Endothelial cell of umbilical vein (primary cell): ENCODE data around the gene QPCTL. TPM values are rescaled to one million over a fixed set of nuclear protein-coding genes. Genes with fewer than 3 reads are reported as not detected.

Experiments
- BruUV-seq: library from RNA; stranded (reverse); fragments of 400-500 nt; replicated peaks from 2 replicates; lab custom pipeline; 2021; lab: Mats Ljungman, UMichigan
- CTCF ChIA-PET: fragments of 300-600, 350-600 bp; sonication (Branson Sonifier 250); formaldehyde crosslinking; loops from one replicate; lab custom pipeline; 2021; ENCODE audit warnings: antibody characterized with exemption, inconsistent platforms; lab: Charles Lee
- POLR2A ChIA-PET: fragments of 300-600, 350-600 bp; sonication (Branson Sonifier 250); formaldehyde crosslinking; loops from one replicate; lab custom pipeline; 2021; ENCODE audit warnings: antibody characterized with exemption, inconsistent platforms; lab: Charles Lee
- DNase-seq: peaks from one replicate; pipeline ENCODE4 v3.0.0-alpha.2; 2011; ENCODE audit warnings: low read depth, low spot score
- FAIRE-seq: peaks from 2 replicates; lab custom pipeline; 2011; peaks lifted over from hg19 to GRCh38; lab: Jason Lieb, UNC
- H2AFZ ChIP-seq: 2 replicates; pipeline ENCODE4 v1.6.0; 2012; ENCODE audit warnings: low read depth, low read length, control low read depth, inconsistent platforms
- H3K27ac ChIP-seq: 2 replicates; pipeline ENCODE4 v1.5.1; 2011; ENCODE audit warnings: low read depth, mild to moderate bottlenecking, control low read depth, low read length, moderate library complexity; ENCODE audit not compliant: insufficient read depth
- H3K27me3 ChIP-seq, 2 experiments: 2 replicates each; pipeline versions ENCODE4 v1.6.0 to v1.6.1; 2011; ENCODE audit warnings: low read length in 2 of 2, mixed read lengths in 1 of 2; ENCODE audit not compliant: control insufficient read depth in 2 of 2, insufficient read depth in 2 of 2
- H3K36me3 ChIP-seq, 2 experiments: 2 replicates in 1 of 2; 3 replicates in 1 of 2; pipeline ENCODE4 v1.5.1; 2011; ENCODE audit warnings: low read length in 2 of 2, mild to moderate bottlenecking in 1 of 2, moderate library complexity in 1 of 2; ENCODE audit not compliant: control insufficient read depth in 2 of 2, insufficient read depth in 2 of 2; ENCODE audit errors: extremely low read depth in 1 of 2
- H3K4me1 ChIP-seq: 3 replicates; pipeline ENCODE4 v1.5.1; 2011; ENCODE audit warnings: mild to moderate bottlenecking, low read length; ENCODE audit not compliant: control insufficient read depth, insufficient read depth; ENCODE audit errors: extremely low read depth
- H3K4me2 ChIP-seq: 2 replicates; pipeline ENCODE4 v1.6.1; 2011; ENCODE audit warnings: low read length, control low read depth, mixed read lengths; ENCODE audit not compliant: insufficient read depth
- H3K4me3 ChIP-seq, 3 experiments: fragments of 200-600 bp in 1 of 3; sonication (generic), shearing (Covaris generic) in 1 of 3; replicated peaks in 1 of 3; 2 replicates each; pipeline ENCODE4 v1.5.1; 2011 to 2016; ENCODE audit warnings: control low read depth in 3 of 3, low read length in 3 of 3, mild to moderate bottlenecking in 2 of 3, inconsistent platforms in 1 of 3, low read depth in 1 of 3, moderate library complexity in 1 of 3; ENCODE audit not compliant: insufficient read depth in 1 of 3
- H3K79me2 ChIP-seq: 2 replicates; pipeline ENCODE4 v1.6.0; 2012; ENCODE audit warnings: low read length, inconsistent platforms; ENCODE audit not compliant: control insufficient read depth, insufficient read depth
- H3K9ac ChIP-seq: replicated peaks from 2 replicates; pipeline ENCODE3; 2011; ENCODE audit warnings: low read length, control low read depth; ENCODE audit not compliant: insufficient read depth; ENCODE audit errors: extremely low read depth
- H3K9me1 ChIP-seq: replicated peaks from 3 replicates; pipeline ENCODE4 v1.6.0; 2011; ENCODE audit warnings: mild to moderate bottlenecking, low read length; ENCODE audit not compliant: control insufficient read depth, insufficient read depth; ENCODE audit errors: extremely low read depth
- H3K9me3 ChIP-seq: replicated peaks from 2 replicates; pipeline ENCODE4 v1.5.1; 2012; ENCODE audit warnings: low read length, inconsistent platforms; ENCODE audit not compliant: control insufficient read depth, insufficient read depth
- H4K20me1 ChIP-seq: replicated peaks from 2 replicates; pipeline ENCODE3; 2011; ENCODE audit warnings: mild to moderate bottlenecking, low read length; ENCODE audit not compliant: control insufficient read depth, insufficient read depth; ENCODE audit errors: extremely low read depth
- EZH2 ChIP-seq: IDR thresholded peaks from 2 replicates; pipeline ENCODE4 v1.6.1; 2012; ENCODE audit warnings: borderline replicate concordance, low read depth, mild to moderate bottlenecking, moderate library complexity, low read length, inconsistent platforms; ENCODE audit not compliant: severe bottlenecking
- FOS ChIP-seq: IDR thresholded peaks from 2 replicates; pipeline ENCODE4 v1.6.1; 2011; ENCODE audit warnings: mild to moderate bottlenecking, low read length, moderate library complexity, borderline replicate concordance; ENCODE audit not compliant: insufficient read depth
- GATA2 ChIP-seq: IDR thresholded peaks from 2 replicates; pipeline ENCODE4 v1.7.0; 2011; ENCODE audit warnings: low read depth, mild to moderate bottlenecking, moderate library complexity, mixed read lengths, low read length; ENCODE audit not compliant: insufficient read length, insufficient read depth
- JUN ChIP-seq: IDR thresholded peaks from 2 replicates; pipeline ENCODE4 v1.6.1; 2011; ENCODE audit warnings: borderline replicate concordance, low read depth; ENCODE audit not compliant: insufficient read length, insufficient read depth
- MYC ChIP-seq: IDR thresholded peaks from one replicate; pipeline ENCODE4 v1.6.1; 2011; ENCODE audit warnings: mild to moderate bottlenecking, low read depth, low read length
- POLR2A ChIP-seq: IDR thresholded peaks from 2 replicates; pipeline ENCODE4 v1.6.1; 2012; ENCODE audit warnings: low read depth, mild to moderate bottlenecking, control low read depth, low read length
- POLR2AphosphoS5 ChIP-seq: IDR thresholded peaks from 2 replicates; pipeline ENCODE4 v1.6.1; 2012; ENCODE audit warnings: low read depth, mild to moderate bottlenecking, control low read depth, low read length, moderate library complexity; ENCODE audit not compliant: insufficient read depth
- dilution Hi-C: fragments of 300-500 bp; cut with MboI; formaldehyde crosslinking; loops from one replicate; pipeline ENCODE4 v1.15.0; 2019; ENCODE audit warnings: low sequenced_read_pairs; ENCODE audit not compliant: extremely low pct_ligation_motif_present
- intact Hi-C: fragments of 100-400 bp; cut with micrococcal nuclease; formaldehyde crosslinking; loops from one replicate; pipeline ENCODE4 v1.10.0; 2022
- polyA plus RNA-seq, 4 experiments: library from polyadenylated mRNA; depleted of rRNA in 3 of 4; stranded (reverse) in 3 of 4; unstranded in 1 of 4; fragments of >200 nt; gene quantifications; 2 replicates each; pipeline versions ENCODE4 v1.2.1 to v1.2.3, GENCODE V29; 2011 to 2012; ENCODE audit warnings: missing spikeins in 1 of 4
- total RNA-seq: library from RNA; stranded (reverse); gene quantifications from 2 replicates; pipeline ENCODE4 v1.2.3, GENCODE V29; 2021
- TF ChIP-seq, protein P1 (sequence below): IDR thresholded peaks from 2 replicates; pipeline ENCODE4 v1.6.1; 2011; ENCODE audit not compliant: insufficient read depth, insufficient read length
- TF ChIP-seq, protein P2 (sequence below), 2 donors: IDR thresholded peaks; 1 replicate in 1 of 2; 2 replicates in 1 of 2; pipeline ENCODE4 v1.5.1; 2011; ENCODE audit warnings: low read length in 2 of 2, mild to moderate bottlenecking in 2 of 2, moderate library complexity in 2 of 2, control low read depth in 1 of 2, inconsistent platforms in 1 of 2, low read depth in 1 of 2; ENCODE audit not compliant: insufficient read depth in 1 of 2; ENCODE audit errors: extremely low read depth in 1 of 2

Gene QPCTL
- total and polyA plus RNA-seq, 2 donors (not counting 3 experiments of a cell fraction or from before 2014, with no cell fraction given) = 17.6 to 22.5 TPM

DNA sequence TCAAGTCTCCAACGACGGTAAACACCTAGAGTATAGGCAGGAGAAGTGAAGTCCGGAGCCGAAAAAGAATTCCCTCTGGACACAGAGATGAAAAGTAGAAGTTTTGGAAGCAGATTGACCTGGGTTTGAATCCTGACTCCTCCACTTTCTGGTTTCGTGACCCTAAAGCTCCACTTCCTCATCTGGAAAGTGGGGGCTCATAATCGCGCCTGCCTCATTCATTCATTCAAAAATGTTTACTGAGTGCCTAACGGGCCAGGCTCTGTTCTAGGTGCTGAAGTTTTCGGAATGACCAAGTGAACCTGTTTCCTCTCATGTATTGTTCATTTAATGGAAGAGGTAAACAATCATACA is 46.1 kb upstream of the QPCTL start:
- BruUV-seq = no TSS peak
- DNase-seq (peak; percentile 22), FAIRE-seq (no peak)
- H3K36me3 ChIP-seq = no peaks in the 10 kb centered on the region
- dilution Hi-C loops = no loop called here
- H3K9me1 ChIP-seq = no peaks in the 10 kb centered on the region
- no peak for TF ChIP-seq POLR2AphosphoS5
- TF ChIP-seq JUN = no peak
- TF ChIP-seq, protein P1, sequence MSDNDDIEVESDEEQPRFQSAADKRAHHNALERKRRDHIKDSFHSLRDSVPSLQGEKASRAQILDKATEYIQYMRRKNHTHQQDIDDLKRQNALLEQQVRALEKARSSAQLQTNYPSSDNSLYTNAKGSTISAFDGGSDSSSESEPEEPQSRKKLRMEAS = no peak
- TF ChIP-seq MYC = no peak
- TF ChIP-seq GATA2 = no peak
- TF ChIP-seq FOS = no peak
- TF ChIP-seq POLR2A = no peak
- TF ChIP-seq, protein P2, sequence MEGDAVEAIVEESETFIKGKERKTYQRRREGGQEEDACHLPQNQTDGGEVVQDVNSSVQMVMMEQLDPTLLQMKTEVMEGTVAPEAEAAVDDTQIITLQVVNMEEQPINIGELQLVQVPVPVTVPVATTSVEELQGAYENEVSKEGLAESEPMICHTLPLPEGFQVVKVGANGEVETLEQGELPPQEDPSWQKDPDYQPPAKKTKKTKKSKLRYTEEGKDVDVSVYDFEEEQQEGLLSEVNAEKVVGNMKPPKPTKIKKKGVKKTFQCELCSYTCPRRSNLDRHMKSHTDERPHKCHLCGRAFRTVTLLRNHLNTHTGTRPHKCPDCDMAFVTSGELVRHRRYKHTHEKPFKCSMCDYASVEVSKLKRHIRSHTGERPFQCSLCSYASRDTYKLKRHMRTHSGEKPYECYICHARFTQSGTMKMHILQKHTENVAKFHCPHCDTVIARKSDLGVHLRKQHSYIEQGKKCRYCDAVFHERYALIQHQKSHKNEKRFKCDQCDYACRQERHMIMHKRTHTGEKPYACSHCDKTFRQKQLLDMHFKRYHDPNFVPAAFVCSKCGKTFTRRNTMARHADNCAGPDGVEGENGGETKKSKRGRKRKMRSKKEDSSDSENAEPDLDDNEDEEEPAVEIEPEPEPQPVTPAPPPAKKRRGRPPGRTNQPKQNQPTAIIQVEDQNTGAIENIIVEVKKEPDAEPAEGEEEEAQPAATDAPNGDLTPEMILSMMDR (IDR thresholded peaks at IDR 0.05; ENCODE audit: extremely low read depth in 1 of 2, insufficient read depth in 1 of 2, low read depth in 1 of 2, low read length in 2 of 2) = no peak
- TF ChIP-seq EZH2 = no peak
- CTCF ChIA-PET = interaction anchor here (1.0 to 1.4 kb wide), 7 partner anchors 19 to 207 kb away, joined by 4 to 15 read pairs (median 5); no protein-coding TSS in a partner anchor
- H4K20me1 ChIP-seq = no peaks in the 10 kb centered on the region
- no peaks in the 10 kb centered on the region for H3K79me2 ChIP-seq
- POLR2A ChIA-PET = interaction anchor here (1.0 kb wide), 1 partner anchor 30 kb away, joined by 5 read pairs; no protein-coding TSS in a partner anchor
- no peaks in the 10 kb centered on the region for H3K27me3 ChIP-seq
- H3K4me3 ChIP-seq = peak overlapping the region; percentile 7 to 55 (median 44)
- no peaks in the 10 kb centered on the region for H3K9me3 ChIP-seq
- H3K4me2 ChIP-seq = peak overlapping the region; percentile 72
- no peak overlapping the region for H3K27ac ChIP-seq
- peak overlapping the region; percentile 63 for H2AFZ ChIP-seq
- peak overlapping the region; percentile 8 for H3K9ac ChIP-seq
- peaks cover 23% of the 10 kb centered on the region for H3K4me1 ChIP-seq
- intact Hi-C loops = loop anchor here (1.0 to 5.0 kb wide), 2 partner anchors 46 to 84 kb away; partner anchors contain the start of genes FBXO46, QPCTL and SNRPD2
